Fibroblast of upper back skin (primary cell): Measurements from ENCODE around the gene RLF.
"Not testable (repeated sequence)": the region's sequence is repeated elsewhere in the genome, so short reads cannot be mapped to it uniquely, and the experiment has no call there.

Experiments
- DNase-seq: peaks from one replicate; pipeline ENCODE4 v3.0.0-alpha.2; 2013

RLF gene

DNA sequence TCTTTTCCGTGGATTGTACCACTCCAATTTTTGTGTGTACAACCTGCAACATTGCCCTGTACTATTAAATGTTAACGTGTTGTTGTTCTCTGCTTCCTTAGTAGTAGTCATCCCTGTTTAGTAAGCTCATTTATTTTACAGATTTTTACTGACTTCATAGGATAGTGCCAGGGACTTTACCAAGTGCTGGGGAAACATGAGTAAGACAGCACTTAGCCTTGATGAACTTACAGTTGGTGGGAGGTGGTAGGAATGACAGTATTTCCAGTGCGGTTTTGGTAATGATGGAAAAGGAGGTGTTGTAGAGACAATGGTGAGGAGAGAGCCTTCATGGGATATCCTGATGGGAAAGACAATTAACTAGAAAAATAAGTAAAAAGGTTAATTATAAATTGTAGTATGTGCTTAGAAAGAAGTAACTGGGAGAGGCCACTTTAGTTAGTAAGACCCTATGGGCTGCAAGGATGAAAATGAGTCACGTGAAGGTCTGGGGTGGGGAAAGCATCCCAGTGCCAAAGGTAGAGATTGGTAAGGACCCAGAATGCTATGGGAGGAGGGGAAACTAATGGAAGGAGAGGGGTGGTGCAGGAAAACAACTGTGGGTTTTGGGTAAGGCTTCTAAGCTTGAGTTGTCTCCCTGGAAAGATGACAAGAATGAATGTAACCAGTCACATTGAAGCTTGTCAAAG lies 1.7 kb downstream of the RLF start:
- DNase-seq: peak; percentile 6

- DNase-seq: no peak
Observed at GRCh38 chr1:40167317-40167716, 6.1 kb downstream of the RLF start.

- no peak for DNase-seq
Observed at GRCh38 chr1:40171036-40171435, 9.8 kb downstream of the RLF start.

DNA sequence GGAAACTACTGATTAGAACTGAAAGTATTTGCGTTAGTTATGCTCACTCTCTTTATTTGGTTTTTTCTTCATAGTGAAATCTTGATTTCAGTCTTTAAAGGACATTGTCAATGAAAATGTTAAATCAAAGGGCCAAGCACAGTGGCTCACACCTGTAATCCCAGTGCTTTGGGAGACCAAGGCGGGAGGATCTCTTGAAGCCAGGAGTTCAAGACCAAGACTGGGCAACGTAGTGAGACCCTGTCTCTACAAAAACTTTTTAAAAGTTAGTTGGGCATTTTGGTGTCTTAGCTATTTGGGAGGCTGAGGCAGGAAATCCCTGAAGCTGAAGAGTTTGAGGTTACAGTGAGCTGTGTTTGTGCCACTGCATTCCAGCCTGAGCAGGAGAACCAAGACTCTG lies 13.6 kb downstream of the RLF start:
- no peak for DNase-seq

DNA sequence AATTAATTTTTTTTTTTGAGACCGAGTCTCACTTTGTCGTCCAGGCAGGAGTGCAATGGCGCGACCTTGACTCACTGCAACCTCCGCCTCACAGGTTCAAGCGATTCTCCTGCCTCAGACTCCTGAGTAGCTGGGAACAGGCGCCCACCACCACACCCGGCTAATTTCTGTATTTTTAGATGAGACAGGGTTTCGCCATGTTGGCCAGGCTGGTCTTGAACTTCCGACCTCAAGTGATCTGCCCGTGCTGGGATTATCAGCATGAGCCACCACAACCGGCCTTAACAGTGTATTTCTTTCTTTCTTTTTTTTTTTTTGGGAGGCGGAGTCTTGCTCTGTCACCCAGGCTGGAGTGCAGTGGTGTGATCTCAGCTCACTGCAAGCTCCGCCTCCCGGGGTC lies 15.8 kb downstream of the RLF start:
- not testable (repeated sequence) for DNase-seq

DNA sequence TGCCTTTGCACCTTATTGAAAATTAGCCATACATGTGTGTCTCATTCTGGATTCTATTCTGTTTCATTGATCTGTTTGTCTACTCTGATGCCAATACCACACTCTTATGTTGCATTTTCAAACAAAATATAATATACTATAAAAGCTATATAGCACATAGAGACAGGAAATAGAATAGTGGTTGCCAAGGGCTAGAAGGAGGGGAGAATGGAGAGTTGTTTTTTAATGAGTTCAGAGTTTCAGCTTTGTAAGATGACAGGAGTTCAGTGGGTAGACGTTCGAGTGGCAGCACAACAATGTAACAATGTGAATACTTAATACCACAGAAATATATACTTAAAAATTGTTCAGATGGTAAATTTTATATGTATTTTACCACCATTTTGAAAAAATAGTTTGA lies 17.0 kb downstream of the RLF start:
- DNase-seq: no peak

- DNase-seq: no peak
Observed at GRCh38 chr1:40179496-40180089, 18.4 kb downstream of the RLF start.

GRCh38 chr1:40183055-40183710 lies 22.0 kb downstream of the RLF start:
- peak; percentile 8 for DNase-seq

GRCh38 chr1:40184193-40184592 lies 23.0 kb downstream of the RLF start:
- DNase-seq: no peak

GRCh38 chr1:40185951-40186864 lies 25.0 kb downstream of the RLF start:
- peak; percentile 78 for DNase-seq

DNA sequence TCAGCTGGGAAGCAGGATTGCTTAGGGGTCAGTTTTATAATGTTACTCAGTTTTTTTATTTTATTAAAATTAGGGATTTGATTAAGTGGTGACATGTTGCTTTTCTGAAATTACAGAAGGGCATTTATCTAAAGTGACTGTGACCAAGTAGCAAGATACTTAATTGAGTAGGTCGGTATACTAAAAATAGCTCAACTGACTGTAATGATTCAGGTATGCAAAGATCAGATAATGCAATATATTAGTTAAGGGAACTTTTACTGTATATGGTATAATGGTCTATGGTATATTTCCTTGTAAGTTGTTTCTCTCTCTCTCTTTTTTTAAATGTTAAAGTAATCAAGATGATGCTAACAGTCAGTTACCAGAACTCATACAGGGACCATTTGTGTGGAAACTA lies 26.2 kb downstream of the RLF start:
- DNase-seq: peak; percentile 24

GRCh38 chr1:40194639-40195038 lies 33.5 kb downstream of the RLF start:
- DNase-seq: not testable (repeated sequence)

- DNase-seq: no peak
Observed at GRCh38 chr1:40197656-40198055, 36.5 kb downstream of the RLF start.

DNA sequence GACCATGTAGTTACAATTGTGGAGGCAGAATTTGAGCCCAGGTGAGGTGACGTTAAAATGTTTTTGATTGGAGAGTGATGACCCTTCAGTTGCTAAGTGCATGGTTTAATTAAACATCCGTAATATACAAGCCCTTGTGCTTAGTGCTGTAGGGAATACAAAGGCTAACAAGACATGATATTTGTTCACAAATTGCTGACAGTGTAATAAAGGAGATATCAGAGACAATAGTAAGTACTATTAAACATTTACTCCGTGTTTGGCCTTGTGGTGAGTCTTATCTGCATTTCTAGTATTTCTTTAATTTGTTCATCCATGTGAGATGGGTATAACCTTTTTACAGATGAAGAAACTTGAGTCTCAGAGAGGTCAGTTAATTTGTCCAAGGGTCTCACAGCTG lies 37.9 kb downstream of the RLF start:
- no peak for DNase-seq

DNA sequence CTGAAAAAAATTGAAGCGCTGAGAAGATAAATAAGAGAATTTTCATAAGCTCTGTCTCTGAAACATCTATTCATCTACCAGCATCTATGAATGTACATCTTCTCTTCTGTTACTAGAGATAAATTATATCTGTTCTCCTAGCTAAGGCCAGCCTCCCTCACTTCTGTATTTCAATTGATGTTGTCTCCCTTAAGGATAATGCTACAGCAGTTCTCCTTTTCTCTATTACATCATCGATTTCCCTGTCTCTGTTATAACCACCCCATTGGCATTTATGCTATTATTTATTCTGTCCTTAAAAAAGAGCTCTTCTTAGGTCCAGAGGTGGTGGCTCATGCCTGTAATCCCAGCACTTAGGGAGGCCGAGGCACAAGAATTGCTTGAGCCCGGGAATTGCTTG lies 43.7 kb downstream of the RLF start:
- DNase-seq: no peak

DNA sequence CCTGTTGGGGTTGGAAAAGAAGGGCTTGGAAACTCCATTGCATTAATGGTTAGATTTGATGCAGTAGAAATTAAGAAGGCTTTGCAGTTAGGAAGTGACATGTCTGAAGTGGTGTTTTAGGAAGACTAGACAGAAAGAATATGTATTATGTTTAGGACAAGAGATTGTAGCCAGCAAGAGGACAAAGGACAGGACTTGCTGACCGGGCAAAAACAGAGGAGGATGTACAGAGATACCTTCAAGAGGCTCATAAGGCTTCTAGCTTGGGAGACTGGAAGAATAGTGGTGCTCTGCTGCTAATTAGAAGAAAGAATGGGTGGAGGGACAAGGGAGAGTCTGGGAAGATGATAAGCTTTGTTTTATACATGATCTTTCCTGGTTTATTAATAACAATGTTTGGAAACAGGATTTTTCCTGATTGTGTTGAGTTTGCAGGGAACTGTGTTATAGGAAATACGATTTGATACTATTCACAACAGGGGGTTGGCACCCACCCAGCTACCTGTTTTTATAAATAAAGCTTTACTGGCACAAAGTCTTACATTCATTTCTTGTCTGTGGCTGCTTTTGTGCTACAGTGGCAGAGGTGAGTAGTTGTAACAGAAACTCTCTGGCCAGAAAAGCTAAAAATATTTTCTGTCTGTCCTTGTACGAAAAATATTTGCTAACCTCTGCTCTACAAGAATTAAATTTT lies 49.5 kb downstream of the RLF start:
- no peak for DNase-seq

DNA sequence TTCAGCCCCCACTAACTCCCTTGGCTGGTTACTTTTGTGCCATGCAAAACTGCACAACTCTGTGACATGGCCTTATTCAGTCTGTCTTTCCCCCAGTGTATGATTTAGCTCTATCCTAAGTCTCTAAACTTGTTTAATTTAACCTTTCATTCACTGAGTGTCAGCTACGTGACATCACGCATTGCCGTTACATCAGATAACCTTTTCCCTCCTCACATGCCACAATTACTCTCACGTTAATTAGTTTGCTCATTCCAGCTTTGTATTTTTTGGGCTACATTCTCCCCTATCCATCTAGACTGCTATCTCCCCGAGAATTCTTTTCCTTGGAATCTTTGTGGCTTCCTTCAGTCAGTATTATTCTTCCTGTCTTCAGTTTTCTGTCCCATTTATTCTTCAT lies 57.1 kb downstream of the RLF start:
- DNase-seq: no peak

- DNase-seq: not testable (repeated sequence)
Observed at GRCh38 chr1:40221471-40221905, 60.3 kb downstream of the RLF start.

GRCh38 chr1:40221977-40222772 lies 61.0 kb downstream of the RLF start:
- no peak for DNase-seq

GRCh38 chr1:40224040-40224439 lies 62.9 kb downstream of the RLF start:
- no peak for DNase-seq

DNA sequence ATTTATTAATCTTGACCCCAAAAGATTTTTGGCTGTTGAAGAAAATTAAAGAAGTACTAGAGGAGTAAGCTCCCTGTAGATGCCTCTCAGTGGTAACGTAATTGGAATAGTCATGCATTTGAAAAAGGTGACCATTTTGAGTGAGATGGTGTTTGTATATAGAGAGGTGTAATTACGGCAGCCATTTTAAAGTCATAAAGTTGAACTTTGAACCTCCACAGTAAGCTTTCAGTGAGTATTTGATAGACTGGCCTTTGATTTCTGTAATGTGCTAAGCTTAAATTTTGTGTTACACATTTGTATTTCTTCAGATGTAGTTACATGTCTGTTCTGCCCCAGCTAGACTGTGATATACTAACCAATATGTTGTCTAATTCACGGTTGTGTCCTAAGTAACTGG lies 65.0 kb downstream of the RLF start:
- no peak for DNase-seq

DNA sequence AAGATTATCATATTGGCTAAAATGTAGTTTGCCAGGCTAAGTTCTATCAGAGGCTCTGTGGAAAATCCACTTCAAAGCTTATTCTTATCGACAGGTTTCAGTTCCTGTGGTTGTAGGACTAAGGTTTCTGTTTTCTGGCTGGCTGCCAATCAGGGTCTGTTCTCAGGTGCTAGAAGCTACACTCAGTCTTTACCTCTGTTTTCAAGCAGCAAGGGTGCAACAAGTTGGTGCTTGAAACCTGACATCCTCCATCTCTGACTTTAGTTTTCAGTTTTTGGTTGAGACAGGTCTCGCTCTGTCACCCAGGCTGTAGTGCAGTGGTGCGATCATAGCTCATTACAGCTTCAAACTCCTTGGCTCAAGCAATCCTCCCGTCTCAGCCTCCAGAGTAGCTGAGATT lies 71.3 kb downstream of the RLF start:
- DNase-seq: no peak
